SK-N-SH (cell line): ENCODE data around the gene ESPNL.

Experiments used
- EZH2phosphoT487 ChIP-seq: fragments of 200-600 bp; sonication (generic); IDR thresholded peaks from 2 replicates; pipeline ENCODE4 v1.6.1; 2017; ENCODE audit warnings: low read depth, mixed run types, mild to moderate bottlenecking, antibody characterized with exemption, moderate library complexity, borderline replicate concordance
- RFX5 ChIP-seq: IDR thresholded peaks from 2 replicates; pipeline ENCODE4 v1.6.1; 2012; ENCODE audit warnings: mild to moderate bottlenecking, improper control_type of control experiment, low read length
- TF ChIP-seq, protein P1 (sequence below): fragments of 200-600 bp; sonication (generic); IDR thresholded peaks from 2 replicates; pipeline ENCODE4 v1.6.1; 2017; ENCODE audit warnings: antibody characterized with exemption, mild to moderate bottlenecking, moderate library complexity
- TF ChIP-seq, protein P2 (sequence below): fragments of 150-350 bp; IDR thresholded peaks from 2 replicates; pipeline ENCODE4 v1.6.1; 2017; ENCODE audit warnings: antibody characterized with exemption, low read length, low read depth, borderline replicate concordance

DNA sequence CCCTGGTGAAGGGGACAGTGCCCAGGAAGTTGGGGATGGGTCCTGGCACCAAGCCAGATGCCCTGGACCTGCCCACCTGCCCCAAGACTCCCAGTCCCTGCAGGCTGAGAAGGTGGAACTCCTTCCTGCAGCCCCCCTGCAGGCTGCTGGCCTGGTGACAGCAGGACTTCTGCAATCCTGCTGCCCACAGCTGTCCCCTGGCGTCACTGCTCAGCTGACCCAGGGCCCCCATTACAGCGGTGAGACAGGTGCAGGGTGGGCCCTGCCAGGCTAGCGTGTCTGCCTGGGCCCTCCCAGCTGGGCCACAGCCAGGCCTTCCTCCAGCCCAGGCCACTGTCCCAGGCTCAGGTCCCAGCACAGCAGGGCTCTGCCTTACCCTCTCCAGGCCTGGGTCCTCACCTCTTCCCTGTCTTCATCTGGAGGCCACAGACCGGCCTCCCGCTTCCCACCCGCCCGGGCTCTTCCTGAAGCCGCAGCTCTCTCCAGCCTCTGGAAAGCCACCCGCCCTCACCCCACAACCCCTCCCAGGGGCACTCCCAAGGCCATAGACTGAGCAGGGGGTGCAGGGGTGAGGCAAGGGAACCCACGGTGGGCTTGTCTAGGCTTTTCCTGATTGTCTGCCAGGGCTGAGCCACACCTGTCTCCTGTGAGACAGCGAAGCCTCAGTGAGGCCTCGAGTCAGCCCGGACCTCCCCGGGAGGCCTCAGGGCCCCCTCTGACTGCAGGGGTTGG lies 49.9 kb downstream of the ESPNL start:
- TF ChIP-seq, protein P1, sequence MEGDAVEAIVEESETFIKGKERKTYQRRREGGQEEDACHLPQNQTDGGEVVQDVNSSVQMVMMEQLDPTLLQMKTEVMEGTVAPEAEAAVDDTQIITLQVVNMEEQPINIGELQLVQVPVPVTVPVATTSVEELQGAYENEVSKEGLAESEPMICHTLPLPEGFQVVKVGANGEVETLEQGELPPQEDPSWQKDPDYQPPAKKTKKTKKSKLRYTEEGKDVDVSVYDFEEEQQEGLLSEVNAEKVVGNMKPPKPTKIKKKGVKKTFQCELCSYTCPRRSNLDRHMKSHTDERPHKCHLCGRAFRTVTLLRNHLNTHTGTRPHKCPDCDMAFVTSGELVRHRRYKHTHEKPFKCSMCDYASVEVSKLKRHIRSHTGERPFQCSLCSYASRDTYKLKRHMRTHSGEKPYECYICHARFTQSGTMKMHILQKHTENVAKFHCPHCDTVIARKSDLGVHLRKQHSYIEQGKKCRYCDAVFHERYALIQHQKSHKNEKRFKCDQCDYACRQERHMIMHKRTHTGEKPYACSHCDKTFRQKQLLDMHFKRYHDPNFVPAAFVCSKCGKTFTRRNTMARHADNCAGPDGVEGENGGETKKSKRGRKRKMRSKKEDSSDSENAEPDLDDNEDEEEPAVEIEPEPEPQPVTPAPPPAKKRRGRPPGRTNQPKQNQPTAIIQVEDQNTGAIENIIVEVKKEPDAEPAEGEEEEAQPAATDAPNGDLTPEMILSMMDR, result no peak
- TF ChIP-seq, protein P2, sequence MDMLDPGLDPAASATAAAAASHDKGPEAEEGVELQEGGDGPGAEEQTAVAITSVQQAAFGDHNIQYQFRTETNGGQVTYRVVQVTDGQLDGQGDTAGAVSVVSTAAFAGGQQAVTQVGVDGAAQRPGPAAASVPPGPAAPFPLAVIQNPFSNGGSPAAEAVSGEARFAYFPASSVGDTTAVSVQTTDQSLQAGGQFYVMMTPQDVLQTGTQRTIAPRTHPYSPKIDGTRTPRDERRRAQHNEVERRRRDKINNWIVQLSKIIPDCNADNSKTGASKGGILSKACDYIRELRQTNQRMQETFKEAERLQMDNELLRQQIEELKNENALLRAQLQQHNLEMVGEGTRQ, result no peak
- no peak for TF ChIP-seq RFX5
- TF ChIP-seq EZH2phosphoT487, result no peak
